Common myeloid progenitor, CD34-positive (primary cell): ENCODE data around the gene AACS.

ENCODE experiments used
- CTCF ChIA-PET: fragments of 350-600 bp; sonication (Branson Sonifier 250); formaldehyde crosslinking; loops from one replicate; lab custom pipeline; 2021; ENCODE audit warnings: antibody characterized with exemption; lab: Charles Lee
- POLR2A ChIA-PET: fragments of 350-600 bp; sonication (Branson Sonifier 250); formaldehyde crosslinking; loops from one replicate; lab custom pipeline; 2021; ENCODE audit warnings: antibody characterized with exemption; lab: Charles Lee
- DNase-seq, 3 donors: peaks; one replicate each; pipeline versions ENCODE4 v3.0.0 to v3.0.0-alpha.2; 2013
- H3K27ac ChIP-seq, 2 experiments: 1 replicate in 1 of 2; 2 replicates in 1 of 2; pipeline ENCODE4 v1.7.0; 2013; ENCODE audit warnings: inconsistent platforms in 2 of 2, low read length in 2 of 2, mild to moderate bottlenecking in 2 of 2, low read depth in 1 of 2, moderate library complexity in 1 of 2; ENCODE audit not compliant: severe bottlenecking in 2 of 2, insufficient read depth in 1 of 2, poor library complexity in 1 of 2
- H3K27me3 ChIP-seq, 5 experiments: replicated peaks in 2 of 5; 1 replicate in 3 of 5; 2 replicates in 2 of 5; pipeline versions ENCODE4 v1.6.1 to v1.7.0; 2013; ENCODE audit warnings: low read length in 4 of 5, mild to moderate bottlenecking in 2 of 5, moderate library complexity in 2 of 5, inconsistent platforms in 1 of 5; ENCODE audit not compliant: insufficient read depth in 5 of 5, control insufficient read depth in 4 of 5
- H3K36me3 ChIP-seq, 4 experiments: 1 replicate in 2 of 4; 2 replicates in 2 of 4; pipeline versions ENCODE4 v1.6.1 to v1.7.0; 2013; ENCODE audit warnings: low read length in 3 of 4, control low read depth in 1 of 4, mild to moderate bottlenecking in 1 of 4; ENCODE audit not compliant: control insufficient read depth in 4 of 4, insufficient read depth in 4 of 4
- H3K4me1 ChIP-seq, 4 experiments: 1 replicate in 3 of 4; 2 replicates in 1 of 4; pipeline versions ENCODE4 v1.6.1 to v1.7.1; 2013; ENCODE audit warnings: low read length in 3 of 4, mild to moderate bottlenecking in 3 of 4, control low read depth in 1 of 4, inconsistent platforms in 1 of 4, moderate library complexity in 1 of 4; ENCODE audit not compliant: control insufficient read depth in 4 of 4, insufficient read depth in 4 of 4; ENCODE audit errors: control extremely low read depth in 1 of 4
- H3K4me3 ChIP-seq, 7 experiments: 1 replicate in 4 of 7; 2 replicates in 3 of 7; pipeline versions ENCODE4 v1.5.1 to v1.7.0; 2013; ENCODE audit warnings: mild to moderate bottlenecking in 7 of 7, low read length in 6 of 7, moderate library complexity in 6 of 7, inconsistent platforms in 2 of 7, low read depth in 2 of 7, control low read depth in 1 of 7; ENCODE audit not compliant: insufficient read depth in 4 of 7, control insufficient read depth in 1 of 7; ENCODE audit errors: extremely low read depth in 1 of 7
- H3K9me3 ChIP-seq, 5 experiments: 1 replicate in 4 of 5; 2 replicates in 1 of 5; pipeline versions ENCODE4 v1.6.1 to v1.7.1; 2013; ENCODE audit warnings: low read length in 4 of 5, mild to moderate bottlenecking in 2 of 5, inconsistent platforms in 1 of 5, low read depth in 1 of 5, moderate library complexity in 1 of 5; ENCODE audit not compliant: control insufficient read depth in 4 of 5, insufficient read depth in 2 of 5; ENCODE audit errors: control extremely low read depth in 1 of 5
- WGBS: methylation state at CpG from one replicate; pipeline ENCODE4 v1.1.5; 2013; ENCODE audit not compliant: insufficient coverage; 5-methylcytosine and 5-hydroxymethylcytosine counted together

AACS gene

GRCh38 chr12:125149160-125150108 is 84.2 kb downstream of the AACS start:
- CTCF ChIA-PET, result no interaction called here
- no peaks in the 10 kb centered on the region for H3K4me1 ChIP-seq
- H3K27ac ChIP-seq, result no peak overlapping the region
- H3K9me3 ChIP-seq, result no peaks in the 10 kb centered on the region
- no peaks in the 10 kb centered on the region for H3K36me3 ChIP-seq
- H3K4me3 ChIP-seq, result no peak overlapping the region
- POLR2A ChIA-PET, result interaction anchor here (0.6 kb wide), 1 partner anchor 11 kb away, joined by 3 read pairs; no protein-coding TSS in a partner anchor
- DNase-seq, result no peak
- peaks cover 0 to 2% (median 2%) of the 10 kb centered on the region in 5 experiments for H3K27me3 ChIP-seq
- WGBS, result 85% methylated on average over 4 of the region's 11 CpGs

GRCh38 chr12:125151284-125151683 is 86.0 kb downstream of the AACS start:
- DNase-seq, result no peak
- ChIA-PET CTCF (no interaction called here), POLR2A (no interaction called here)
- H3K36me3 ChIP-seq, result no peaks in the 10 kb centered on the region
- H3K27ac ChIP-seq, result no peak overlapping the region
- 96% methylated on average over 8 of the region's 9 CpGs for WGBS
- no peaks in the 10 kb centered on the region for H3K9me3 ChIP-seq
- no peaks in the 10 kb centered on the region for H3K4me1 ChIP-seq
- H3K27me3 ChIP-seq, result peaks cover 0 to 2% (median 2%) of the 10 kb centered on the region in 5 experiments
- no peak overlapping the region for H3K4me3 ChIP-seq

GRCh38 chr12:125152463-125152862 is 87.2 kb downstream of the AACS start:
- H3K9me3 ChIP-seq, result peaks cover 0 to 6% (median 0%) of the 10 kb centered on the region in 5 experiments
- H3K27ac ChIP-seq, result no peak overlapping the region
- CTCF ChIA-PET, result no interaction called here
- H3K36me3 ChIP-seq, result no peaks in the 10 kb centered on the region
- no peak overlapping the region for H3K4me3 ChIP-seq
- 94% methylated on average over 5 of the region's 7 CpGs for WGBS
- peaks cover 0 to 2% (median 2%) of the 10 kb centered on the region in 5 experiments for H3K27me3 ChIP-seq
- POLR2A ChIA-PET, result no interaction called here
- H3K4me1 ChIP-seq, result no peaks in the 10 kb centered on the region
- no peak for DNase-seq

- no peak for DNase-seq
- H3K27me3 ChIP-seq, result peaks cover 0 to 2% (median 0%) of the 10 kb centered on the region in 5 experiments
- WGBS, result 87% methylated on average over 6 of the region's 6 CpGs
- CTCF ChIA-PET, result no interaction called here
- peaks cover 0 to 6% (median 0%) of the 10 kb centered on the region in 5 experiments for H3K9me3 ChIP-seq
- no peaks in the 10 kb centered on the region for H3K4me1 ChIP-seq
- H3K36me3 ChIP-seq, result no peaks in the 10 kb centered on the region
- H3K27ac ChIP-seq, result no peak overlapping the region
- POLR2A ChIA-PET, result no interaction called here
- no peak overlapping the region for H3K4me3 ChIP-seq
These were observed 90.1 kb downstream of the AACS start for GRCh38 chr12:125155366-125155765.

GRCh38 chr12:125157177-125157576 is 91.9 kb downstream of the AACS start:
- peaks cover 0 to 2% (median 0%) of the 10 kb centered on the region in 5 experiments for H3K27me3 ChIP-seq
- H3K36me3 ChIP-seq, result no peaks in the 10 kb centered on the region
- POLR2A ChIA-PET, result no interaction called here
- DNase-seq, result no peak
- CTCF ChIA-PET, result no interaction called here
- H3K4me3 ChIP-seq, result no peak overlapping the region
- H3K9me3 ChIP-seq, result peaks cover 0 to 6% (median 0%) of the 10 kb centered on the region in 5 experiments
- H3K27ac ChIP-seq, result no peak overlapping the region
- no peaks in the 10 kb centered on the region for H3K4me1 ChIP-seq
- 100% methylated on average over 3 of the region's 3 CpGs for WGBS

GRCh38 chr12:125159702-125160101 is 94.5 kb downstream of the AACS start:
- Histone ChIP-seq H3K4me1 (no peaks in the 10 kb centered on the region), H3K27ac (no peak overlapping the region), H3K36me3 (no peaks in the 10 kb centered on the region), H3K9me3 (peaks cover 0 to 6% (median 0%) of the 10 kb centered on the region in 5 experiments), H3K4me3 (no peak overlapping the region), H3K27me3 (no peaks in the 10 kb centered on the region)
- 84% methylated on average over 3 of the region's 3 CpGs for WGBS
- CTCF ChIA-PET, result no interaction called here
- POLR2A ChIA-PET, result interaction anchor here (0.6 kb wide), 1 partner anchor 10 kb away, joined by 3 read pairs; no protein-coding TSS in a partner anchor
- DNase-seq, result no peak
